ENCODE data around the gene RNF123. TPM values are rescaled to one million over a fixed set of nuclear protein-coding genes. Genes with fewer than 3 reads are reported as not detected.

The RNF123 gene
- total RNA-seq, 2 donors from 2014 or later = 36.4 to 39.3 TPM

GRCh38 chr3:49750056-49750455, 60.7 kb downstream of the RNF123 start:
- intact Hi-C loops (cut with DNase I) = no loop called here
- no peak for DNase-seq
- Histone ChIP-seq H3K4me1 (no peaks in the 10 kb centered on the region), H3K36me3 (no peaks in the 10 kb centered on the region), H3K27ac (no peak overlapping the region), H3K4me3 (no peak overlapping the region), H3K9ac (ENCODE audit: low read depth in 2 of 2, low read length in 2 of 2) (no peak overlapping the region), H3K9me3 (no peaks in the 10 kb centered on the region), H3K27me3 (no peaks in the 10 kb centered on the region)
- no peak for TF ChIP-seq CTCF (IDR thresholded peaks at IDR 0.05)

- Histone ChIP-seq H3K27ac (no peak overlapping the region), H3K9me3 (no peaks in the 10 kb centered on the region), H3K4me1 (no peaks in the 10 kb centered on the region), H3K9ac (ENCODE audit: low read depth in 2 of 2, low read length in 2 of 2) (no peak overlapping the region), H3K27me3 (no peaks in the 10 kb centered on the region), H3K36me3 (no peaks in the 10 kb centered on the region), H3K4me3 (no peak overlapping the region)
- no peak for DNase-seq
- intact Hi-C loops (cut with DNase I) = no loop called here
- no peak for TF ChIP-seq CTCF (IDR thresholded peaks at IDR 0.05)
Measured at GRCh38 chr3:49751501-49751900, 62.1 kb downstream of the RNF123 start.

GRCh38 chr3:49754536-49754935, 65.2 kb downstream of the RNF123 start:
- no peaks in the 10 kb centered on the region for H3K36me3 ChIP-seq
- no peaks in the 10 kb centered on the region for H3K27me3 ChIP-seq
- no peak for DNase-seq
- no peaks in the 10 kb centered on the region for H3K9me3 ChIP-seq
- no peaks in the 10 kb centered on the region for H3K4me1 ChIP-seq
- H3K27ac ChIP-seq = no peak overlapping the region
- no peak overlapping the region for H3K4me3 ChIP-seq
- intact Hi-C loops (cut with DNase I) = no loop called here
- H3K9ac ChIP-seq (ENCODE audit: low read depth in 2 of 2, low read length in 2 of 2) = no peak overlapping the region
- no peak for TF ChIP-seq CTCF (IDR thresholded peaks at IDR 0.05)

- Histone ChIP-seq H3K27me3 (no peaks in the 10 kb centered on the region), H3K9me3 (no peaks in the 10 kb centered on the region), H3K9ac (ENCODE audit: low read depth in 2 of 2, low read length in 2 of 2) (no peak overlapping the region), H3K27ac (no peak overlapping the region), H3K4me3 (no peak overlapping the region), H3K36me3 (no peaks in the 10 kb centered on the region), H3K4me1 (no peaks in the 10 kb centered on the region)
- intact Hi-C loops (cut with DNase I) = no loop called here
- TF ChIP-seq CTCF (IDR thresholded peaks at IDR 0.05) = no peak
- DNase-seq = no peak
Measured at GRCh38 chr3:49756036-49756435, 66.7 kb downstream of the RNF123 start.

GRCh38 chr3:49757197-49757596, 67.8 kb downstream of the RNF123 start:
- Histone ChIP-seq H3K9me3 (no peaks in the 10 kb centered on the region), H3K4me3 (no peak overlapping the region), H3K4me1 (no peaks in the 10 kb centered on the region), H3K27ac (no peak overlapping the region), H3K36me3 (no peaks in the 10 kb centered on the region), H3K27me3 (no peaks in the 10 kb centered on the region), H3K9ac (ENCODE audit: low read depth in 2 of 2, low read length in 2 of 2) (no peak overlapping the region)
- no peak for DNase-seq
- no peak for TF ChIP-seq CTCF (IDR thresholded peaks at IDR 0.05)
- intact Hi-C loops (cut with DNase I) = no loop called here

- no peak overlapping the region for H3K4me3 ChIP-seq
- TF ChIP-seq CTCF (IDR thresholded peaks at IDR 0.05) = no peak
- H3K4me1 ChIP-seq = no peaks in the 10 kb centered on the region
- no peaks in the 10 kb centered on the region for H3K36me3 ChIP-seq
- intact Hi-C loops (cut with DNase I) = no loop called here
- no peak overlapping the region for H3K9ac ChIP-seq (ENCODE audit: low read depth in 2 of 2, low read length in 2 of 2)
- no peak for DNase-seq
- H3K27ac ChIP-seq = no peak overlapping the region
- H3K9me3 ChIP-seq = no peaks in the 10 kb centered on the region
- H3K27me3 ChIP-seq = no peaks in the 10 kb centered on the region
Measured at GRCh38 chr3:49759226-49759625, 69.9 kb downstream of the RNF123 start.

Measured in colonic mucosa (tissue), 4 donors.